Ovary (tissue), 3 donors: ENCODE data around the gene FAM107B.

Experiments used
- CTCF ChIP-seq, 3 donors: fragments of 450-650 bp in 2 of 3; fragments of 200-600 bp in 1 of 3; IDR thresholded peaks; one replicate each; pipeline versions ENCODE4 v1.5.1 to v1.8.0; 2016 to 2022; ENCODE audit warnings: antibody characterized with exemption in 3 of 3, mild to moderate bottlenecking in 1 of 3
- POLR2A ChIP-seq: fragments of 450-650 bp; IDR thresholded peaks from one replicate; pipeline ENCODE4 v1.6.1; 2017; ENCODE audit warnings: antibody characterized with exemption, mild to moderate bottlenecking, moderate library complexity
- donor health status: DM: no; HTN: no; CAD: no.

GRCh38 chr10:14742815-14743214 is 31.9 kb downstream of the FAM107B start:
- TF ChIP-seq CTCF (IDR thresholded peaks at IDR 0.05) (no peak), POLR2A (no peak)
